ENCODE measurements around the gene METTL21C.

- TF ChIP-seq CTCF (IDR thresholded peaks at IDR 0.05; ENCODE audit: insufficient read depth, low read length) (no peak), GABPA (IDR thresholded peaks at IDR 0.05; ENCODE audit: low read depth) (no peak), POLR2AphosphoS5 (IDR thresholded peaks at IDR 0.05; ENCODE audit: low read depth) (no peak)
These were observed 44.4 kb downstream of the METTL21C start for GRCh38 chr13:102650444-102650843.
